ENCODE measurements around the gene METTL17.

DNA sequence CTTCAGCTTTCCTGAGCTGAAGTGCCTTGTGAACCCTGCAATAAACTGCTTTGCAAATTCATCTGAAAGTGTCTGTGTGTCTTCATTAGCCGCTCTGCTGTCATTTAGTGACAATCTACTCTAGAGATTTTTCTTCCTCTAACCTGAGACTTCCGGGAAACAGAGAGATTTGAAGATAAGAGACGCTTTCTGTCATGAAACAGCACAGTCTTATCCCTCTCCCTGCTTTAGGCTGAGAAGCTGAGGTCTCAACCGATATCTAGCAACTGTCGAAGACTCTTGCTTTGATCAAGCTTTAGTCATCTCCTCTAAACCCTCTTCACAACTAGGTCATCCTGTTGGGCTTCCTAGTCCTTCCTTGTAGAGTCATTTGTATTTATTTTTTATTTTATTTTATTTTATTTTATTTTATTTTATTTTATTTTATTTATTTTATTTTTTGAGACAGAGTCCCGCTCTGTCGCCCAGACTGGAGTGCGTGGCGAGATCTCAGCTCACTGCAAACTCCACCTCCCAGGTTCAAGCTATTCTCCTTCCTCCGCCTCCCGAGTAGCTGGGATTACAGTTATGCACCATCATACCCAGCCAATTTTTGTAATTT is 33.3 kb upstream of the METTL17 start:
- TF ChIP-seq CTCF (IDR thresholded peaks at IDR 0.05) (no peak), REST (IDR thresholded peaks at IDR 0.05; ENCODE audit: insufficient read depth in 1 of 2, low read depth in 2 of 2, low read length in 1 of 2) (no peak), POLR2AphosphoS5 (IDR thresholded peaks at IDR 0.05; ENCODE audit: low read depth, low read length) (no peak)

Data from Panc1 (cell line).